H54 (cell line): ENCODE measurements around the gene TMEM143.

Experiments
- DNase-seq: peaks from one replicate; pipeline ENCODE4 v3.0.0; 2011; ENCODE audit warnings: low spot score, mixed read lengths; ENCODE audit not compliant: insufficient read length
- FAIRE-seq: peaks from 3 replicates; lab custom pipeline; 2011; peaks lifted over from hg19 to GRCh38; lab: Jason Lieb, UNC
- POLR2A ChIP-seq: IDR thresholded peaks from 2 replicates; pipeline ENCODE4 v1.6.1; 2011; ENCODE audit warnings: low read depth, mild to moderate bottlenecking, low read length

Gene TMEM143

DNA sequence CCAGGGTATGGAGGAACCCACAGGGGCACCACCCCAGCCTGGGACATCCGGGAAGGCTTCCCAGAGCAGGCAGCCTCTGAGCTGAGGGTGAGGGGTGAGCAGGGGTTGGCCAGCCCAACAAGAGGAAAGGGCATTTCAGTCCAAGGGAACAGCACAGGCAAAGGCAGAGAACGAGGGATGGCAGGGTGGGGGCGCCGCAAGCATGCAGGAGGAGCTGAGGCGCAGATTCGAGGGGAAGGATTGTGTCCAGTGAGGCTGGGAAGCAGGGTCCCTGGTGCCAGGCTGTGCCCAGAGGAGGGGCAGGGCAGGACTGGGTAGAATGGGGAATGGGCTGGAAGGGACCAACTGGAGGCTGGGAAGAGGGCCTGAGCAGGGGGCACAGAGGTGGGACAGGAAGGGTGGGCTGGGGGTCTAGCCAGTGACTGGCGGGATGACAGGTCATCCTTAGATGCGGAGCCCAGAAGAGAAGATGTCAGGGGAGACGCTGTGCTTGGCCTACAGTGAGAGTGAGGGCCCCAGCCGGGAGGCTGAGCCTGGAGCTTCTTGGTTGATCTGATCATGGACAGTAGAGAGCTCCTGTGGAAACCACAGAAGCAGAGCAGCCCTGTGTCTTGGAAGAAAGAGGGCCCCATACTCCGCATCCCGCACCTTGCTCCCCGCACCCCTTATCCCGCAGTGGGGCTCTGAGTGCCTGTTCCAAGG is 24.8 kb downstream of the TMEM143 start:
- DNase-seq (no peak), FAIRE-seq (no peak)
- TF ChIP-seq POLR2A, result no peak

DNA sequence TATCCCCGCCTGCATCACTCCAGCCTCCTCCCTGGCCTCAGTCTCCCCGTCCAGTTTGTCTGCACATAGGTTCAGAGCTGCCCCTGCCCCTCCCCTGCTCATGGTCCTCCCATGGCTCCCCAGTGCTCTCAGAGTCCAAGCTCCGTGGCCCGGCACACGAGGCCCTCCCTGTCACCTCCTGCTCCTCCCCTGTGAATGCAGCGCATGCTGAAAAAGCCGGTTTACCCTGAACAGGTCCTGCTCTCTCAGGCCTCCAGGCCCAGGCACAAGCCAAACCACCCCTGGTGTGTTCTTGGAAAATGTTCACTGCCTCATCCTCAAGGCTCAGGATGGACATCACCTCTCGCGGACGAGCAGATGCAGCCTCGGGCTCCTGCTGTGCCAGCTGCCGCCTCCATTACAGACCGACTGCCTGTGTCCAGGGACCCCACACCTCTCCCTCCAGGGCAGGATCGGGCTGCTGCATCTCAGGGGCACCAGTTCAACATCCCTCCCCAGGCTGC is 25.4 kb downstream of the TMEM143 start:
- no peak for TF ChIP-seq POLR2A
- DNase-seq (no peak), FAIRE-seq (no peak)

DNA sequence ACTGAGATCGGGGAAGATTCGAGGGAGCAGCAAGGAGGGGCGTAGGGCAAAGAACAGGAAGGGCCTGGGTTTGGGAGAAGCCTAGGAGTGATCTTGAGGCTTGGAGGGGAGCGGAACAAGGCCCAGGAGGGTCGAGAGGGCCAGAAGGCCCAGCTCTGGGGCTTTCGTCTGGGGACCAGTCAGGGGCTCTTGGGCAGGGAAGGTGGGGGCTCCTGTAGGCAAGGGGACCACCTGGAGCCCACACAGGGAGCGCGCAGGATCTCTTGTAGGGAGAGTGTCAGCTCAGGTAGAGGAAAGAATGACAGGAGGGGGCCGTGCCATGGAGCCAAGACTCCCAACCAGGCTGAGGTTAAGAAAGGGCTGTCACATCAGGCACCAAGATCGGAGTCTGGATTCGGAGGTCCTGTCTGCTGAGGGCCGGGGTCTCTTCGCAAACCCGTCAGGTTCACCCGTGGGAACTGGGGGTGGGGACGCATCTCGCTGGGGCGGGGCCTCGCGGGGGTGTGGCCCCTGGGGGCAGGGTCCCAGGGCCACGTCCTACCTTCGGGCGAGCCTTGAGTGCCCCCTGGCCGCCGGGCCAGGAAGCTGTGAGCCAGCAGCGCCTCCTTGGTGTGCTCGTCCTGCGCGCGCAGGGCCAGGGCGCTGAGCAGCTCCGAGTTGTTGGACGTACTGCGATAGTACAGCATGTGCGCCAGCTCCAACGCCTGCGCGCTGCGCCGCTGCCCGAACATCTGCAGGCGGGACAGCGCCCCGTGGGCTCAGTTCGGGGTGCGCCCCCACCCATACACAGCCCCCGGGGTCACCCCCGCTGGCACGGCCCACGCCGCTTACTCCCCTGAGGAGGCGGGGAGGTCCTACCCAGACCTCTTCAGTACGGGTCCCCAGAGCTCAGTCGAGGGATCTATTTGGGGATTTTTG is 30.0 kb downstream of the TMEM143 start:
- no peak for TF ChIP-seq POLR2A
- no peak for DNase-seq
- FAIRE-seq, result no peak

DNA sequence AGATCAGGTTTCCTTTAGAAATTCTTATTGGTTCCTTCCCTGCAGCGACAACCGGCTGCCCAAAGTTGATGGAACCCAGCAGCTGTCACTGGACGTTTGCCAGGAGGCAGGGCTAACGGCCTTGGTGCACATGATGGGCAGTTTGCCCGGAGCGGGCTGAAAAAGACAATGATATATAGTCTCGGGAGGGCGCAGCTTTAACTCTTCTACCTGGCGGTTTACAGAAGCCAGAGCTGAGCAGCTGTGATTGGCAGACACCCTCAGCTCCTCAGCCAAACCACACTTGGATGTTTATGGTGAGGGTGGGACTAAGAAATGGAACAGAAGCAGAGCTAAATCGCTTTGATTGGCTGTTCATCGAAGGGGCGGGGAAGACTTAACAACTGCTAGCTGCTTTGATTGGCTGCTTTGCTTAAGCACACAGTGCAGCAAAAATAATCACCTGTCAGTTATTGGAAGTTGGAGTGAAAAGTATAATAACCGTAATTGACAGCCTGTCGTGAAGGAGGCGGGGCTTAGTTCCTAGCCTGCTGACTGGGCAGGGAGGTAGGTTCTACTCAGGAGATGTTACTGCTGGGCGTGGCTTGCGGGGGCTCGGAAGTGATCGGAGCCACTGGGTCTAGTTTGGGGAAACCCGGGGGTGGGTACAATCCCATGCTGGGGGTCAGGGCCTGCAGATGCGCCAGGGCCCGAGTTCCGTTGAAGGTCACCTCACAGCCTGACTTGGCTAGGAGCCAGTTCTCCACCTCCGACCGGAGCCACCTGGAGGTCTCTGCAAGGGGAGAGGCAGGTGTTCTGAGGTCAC is 30.9 kb downstream of the TMEM143 start:
- peak; percentile 92 for FAIRE-seq
- no peak for TF ChIP-seq POLR2A
- DNase-seq, result no peak

DNA sequence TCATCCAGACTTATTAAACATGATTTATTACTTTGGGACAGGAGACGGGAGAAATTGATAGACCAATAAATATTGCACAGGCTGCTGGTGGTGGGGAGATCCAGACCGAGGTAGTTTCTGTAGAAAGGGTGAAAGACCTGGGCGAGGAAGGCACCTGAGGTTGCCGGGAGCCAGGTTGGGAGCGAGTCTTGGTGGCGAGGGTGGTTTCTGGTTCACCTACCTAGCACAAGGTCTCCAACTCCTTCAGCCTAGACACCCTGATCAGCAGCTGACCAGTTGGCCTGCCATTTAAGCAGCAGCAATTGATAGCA is 31.4 kb downstream of the TMEM143 start:
- DNase-seq (no peak), FAIRE-seq (no peak)
- TF ChIP-seq POLR2A, result no peak

DNA sequence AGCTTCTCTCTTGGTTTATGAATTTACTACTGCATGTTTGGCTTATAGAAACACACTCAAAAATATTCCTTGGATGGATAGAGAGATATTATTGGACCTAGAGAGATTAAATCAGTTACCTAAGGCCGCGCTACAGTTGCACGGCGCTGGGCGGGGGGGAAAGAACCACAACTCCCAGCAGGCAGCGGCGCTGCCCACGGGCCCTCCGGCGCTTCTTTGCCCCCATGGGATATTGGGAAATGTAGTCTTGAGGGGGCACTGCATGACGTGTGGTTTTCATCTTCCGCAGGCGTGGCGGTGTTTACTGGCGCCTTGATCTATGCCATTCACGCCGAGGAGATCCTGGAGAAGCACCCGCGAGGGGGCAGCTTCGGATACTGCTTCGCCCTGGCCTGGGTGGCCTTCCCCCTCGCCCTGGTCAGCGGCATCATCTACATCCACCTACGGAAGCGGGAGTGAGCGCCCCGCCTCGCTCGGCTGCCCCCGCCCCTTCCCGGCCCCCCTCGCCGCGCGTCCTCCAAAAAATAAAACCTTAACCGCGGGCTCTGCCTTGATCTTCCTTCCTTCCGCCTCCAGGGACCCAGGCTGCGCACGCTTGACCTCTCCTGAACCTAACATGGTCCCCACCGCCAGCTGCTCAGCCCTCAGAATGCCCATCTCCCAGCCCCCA is 33.6 kb downstream of the TMEM143 start:
- TF ChIP-seq POLR2A, result no peak
- no peak for DNase-seq
- no peak for FAIRE-seq

DNA sequence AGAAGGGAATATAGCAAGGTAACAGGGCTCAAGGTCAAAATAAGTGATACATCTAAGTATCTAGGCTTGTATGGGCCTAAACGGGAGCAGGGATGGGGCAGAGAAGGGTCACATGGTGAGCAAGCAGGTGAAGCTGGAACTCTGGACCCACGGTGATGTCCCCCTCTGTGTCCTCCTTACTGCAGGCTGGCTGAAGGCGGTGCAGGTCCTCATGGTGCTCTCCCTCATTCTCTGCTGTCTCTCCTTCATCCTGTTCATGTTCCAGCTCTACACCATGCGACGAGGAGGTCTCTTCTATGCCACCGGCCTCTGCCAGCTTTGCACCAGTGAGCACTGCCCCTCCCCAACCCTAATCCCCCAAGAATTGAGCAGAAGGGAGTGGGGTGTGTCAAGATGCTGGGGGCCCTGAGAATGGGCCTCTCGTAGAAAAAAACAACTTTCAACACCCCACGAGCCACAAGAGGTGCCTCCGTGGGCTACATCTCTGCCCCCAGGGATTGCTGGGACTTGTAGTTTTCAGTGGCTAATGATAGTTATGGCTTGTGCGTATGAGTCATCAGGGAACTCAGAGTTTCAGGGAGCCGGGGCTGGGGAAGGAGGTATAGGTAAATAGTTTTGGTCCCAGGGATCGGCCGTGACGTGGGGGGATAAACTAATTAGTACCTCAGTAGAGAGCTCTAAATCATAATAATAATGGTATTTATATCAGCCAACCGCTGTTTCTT is 34.4 kb downstream of the TMEM143 start:
- TF ChIP-seq POLR2A, result no peak
- DNase-seq, result peak; percentile 46
- FAIRE-seq, result no peak

DNA sequence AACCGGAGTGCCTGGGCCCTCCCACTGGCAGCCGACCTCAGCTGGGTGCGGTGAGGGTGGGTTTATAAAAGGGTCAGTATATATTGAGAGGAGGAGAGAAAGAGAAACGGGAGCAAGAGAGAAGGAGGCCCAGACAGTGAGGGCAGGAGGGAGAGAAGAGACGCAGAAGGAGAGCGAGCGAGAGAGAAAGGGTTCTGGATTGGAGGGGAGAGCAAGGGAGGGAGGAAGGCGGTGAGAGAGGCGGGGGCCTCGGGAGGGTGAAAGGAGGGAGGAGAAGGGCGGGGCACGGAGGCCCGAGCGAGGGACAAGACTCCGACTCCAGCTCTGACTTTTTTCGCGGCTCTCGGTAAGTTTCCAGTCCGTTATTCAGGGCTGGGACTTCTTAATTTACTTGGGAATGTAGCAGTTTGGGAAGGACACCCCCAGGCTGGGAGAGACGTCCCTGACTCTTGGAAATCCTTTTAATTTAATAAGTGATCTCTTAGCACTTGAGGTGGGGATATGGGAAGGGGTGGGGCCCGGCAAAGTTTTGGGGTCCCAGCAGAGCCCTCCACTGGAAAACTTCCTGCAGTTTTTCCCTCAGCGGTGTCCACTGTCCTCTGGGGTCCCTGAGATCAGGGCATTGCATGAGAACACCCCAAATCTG is 38.4 kb downstream of the TMEM143 start, which contains the start of gene EMP3:
TSS of gene EMP3 (plus strand) at position 288 of the 646 bp plus-strand sequence. CDS start 1,293 bp downstream, outside the sequence.
- DNase-seq (peak; percentile 69), FAIRE-seq (no peak)

DNA sequence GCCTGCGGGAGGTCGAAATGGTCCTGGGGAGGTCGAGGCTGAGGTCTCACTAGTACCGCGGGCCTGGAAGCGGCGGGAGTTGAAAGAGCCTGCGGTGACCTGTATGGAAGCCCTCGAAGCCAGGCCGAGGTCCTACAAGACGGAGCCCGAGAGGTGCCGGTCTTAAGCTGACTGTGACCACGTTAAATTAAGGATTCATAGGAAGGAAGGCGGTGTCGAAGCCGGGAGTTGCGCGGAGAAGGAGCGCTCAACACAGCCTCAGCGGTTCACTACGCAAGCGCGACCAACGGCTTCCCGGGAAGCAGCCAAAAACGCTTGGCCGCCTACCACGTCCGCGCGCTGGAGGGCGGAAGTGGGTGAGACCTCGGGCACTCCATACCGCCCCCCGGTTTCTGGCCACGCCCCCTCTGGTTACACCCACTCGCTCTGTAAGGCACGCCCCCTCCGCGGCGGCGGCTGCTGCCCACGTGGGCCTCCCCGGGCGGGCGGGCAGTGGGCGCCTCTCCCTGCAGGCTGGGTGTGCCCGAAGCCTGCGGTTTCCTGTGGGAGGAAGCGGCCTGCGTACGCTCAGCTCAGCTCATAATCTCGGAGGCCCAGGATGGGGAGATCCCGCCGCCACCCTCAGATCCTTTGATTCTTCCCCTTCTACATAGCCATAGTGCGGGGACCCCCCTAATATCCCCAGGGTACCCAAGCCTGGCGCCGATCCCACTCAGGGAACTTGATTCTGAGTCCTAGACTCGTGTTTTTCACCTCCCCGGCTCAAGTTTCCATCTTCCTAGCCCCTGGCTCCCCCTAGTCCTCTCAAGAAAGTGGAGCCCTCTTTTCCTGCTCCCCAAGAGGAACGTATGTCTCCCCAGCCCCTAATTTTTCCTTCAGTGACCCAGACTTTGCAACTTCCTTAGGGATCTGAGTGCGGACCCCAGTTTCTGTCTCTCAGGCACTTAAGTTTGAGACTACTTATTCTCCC is 41.8 kb downstream of the TMEM143 start:
- FAIRE-seq, result peak; percentile 50
- DNase-seq, result peak; percentile 75
- no peak; the same call in 1 of the 2 replicates for TF ChIP-seq POLR2A

More for the DNA sequence above, 38.4 kb downstream of the TMEM143 start, which contains the start of gene EMP3:
- peak; percentile 53; the same call in 1 of the 2 replicates for TF ChIP-seq POLR2A

DNA sequence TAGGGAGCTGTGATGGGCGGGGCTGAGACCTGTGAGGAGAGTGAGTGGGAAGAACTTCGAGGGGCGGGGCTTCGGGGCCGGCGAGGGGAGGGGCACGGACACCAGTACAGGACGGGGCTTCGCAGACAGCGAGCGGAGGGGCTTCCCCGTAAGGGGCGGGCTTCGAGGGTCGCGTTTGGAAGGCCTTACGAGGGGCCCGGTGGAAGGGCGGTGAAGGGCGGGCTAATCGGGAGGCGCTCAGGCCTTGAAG is 42.4 kb downstream of the TMEM143 start:
- TF ChIP-seq POLR2A, result no peak
- DNase-seq (peak; percentile 77), FAIRE-seq (no peak)
